A549 (cell line): ENCODE measurements around the gene RNF8. TPM values are rescaled to one million over a fixed set of nuclear protein-coding genes. Genes with fewer than 3 reads are reported as not detected.

ENCODE experiments used
- ATAC-seq, 2 experiments: fragments of 200-7000 bp in 1 of 2; fragments of >200 bp in 1 of 2; cut with Nextera tagmentation in 1 of 2; cut with Tn5 transposase in 1 of 2; 3 replicates each; pipeline versions ENCODE4 v1.8.0 to v1.9.1; 2018 to 2020; ENCODE audit warnings: mild to moderate bottlenecking in 1 of 2, moderate library complexity in 1 of 2
- CTCF ChIA-PET: fragments of 300-600 bp; sonication (Branson Sonifier 250); formaldehyde crosslinking; extraction: SDS; loops from one replicate; lab custom pipeline; 2021; ENCODE audit warnings: antibody characterized with exemption, inconsistent platforms; lab: Yijun Ruan, JAX
- POLR2A ChIA-PET: fragments of 350-600 bp; formaldehyde crosslinking; extraction: SDS; loops from one replicate; lab custom pipeline; 2021; ENCODE audit warnings: antibody characterized with exemption, inconsistent platforms; lab: Yijun Ruan, JAX
- DNase-seq, 2 experiments: peaks; one replicate each; pipeline versions ENCODE4 v3.0.0 to v3.0.0-alpha.2; 2011 to 2016; ENCODE audit warnings: low read depth in 1 of 2, low spot score in 1 of 2
- FAIRE-seq: peaks from 2 replicates; lab custom pipeline; 2011; peaks lifted over from hg19 to GRCh38; lab: Jason Lieb, UNC
- H3K27ac ChIP-seq, 2 experiments: fragments of >200 bp; sonication (Bioruptor Twin); formaldehyde crosslinking; 3 replicates each; pipeline ENCODE4 v1.5.1; 2016 to 2017
- H3K4me1 ChIP-seq: fragments of >200 bp; sonication (Bioruptor Twin); formaldehyde crosslinking; 3 replicates; pipeline ENCODE4 v1.6.1; 2016
- H3K4me2 ChIP-seq: fragments of >200 bp; sonication (Bioruptor Twin); formaldehyde crosslinking; 3 replicates; pipeline ENCODE4 v1.6.1; 2016
- H3K4me3 ChIP-seq: fragments of >200 bp; sonication (Bioruptor Twin); formaldehyde crosslinking; 3 replicates; pipeline ENCODE4 v1.5.1; 2016
- H3K9me3 ChIP-seq: fragments of >200 bp; sonication (Bioruptor Twin); formaldehyde crosslinking; 3 replicates; pipeline ENCODE4 v1.6.1; 2016
- CBX2 ChIP-seq: fragments of 200-600 bp; sonication (generic); IDR thresholded peaks from 2 replicates; pipeline ENCODE4 v1.6.1; 2016; ENCODE audit warnings: low read depth, mild to moderate bottlenecking, borderline replicate concordance
- CEBPB ChIP-seq, 2 experiments: fragments of >200 bp in 1 of 2; sonication (Bioruptor Twin) in 1 of 2; formaldehyde crosslinking in 1 of 2; IDR thresholded peaks; 2 replicates each; pipeline ENCODE4 v1.6.1; 2012 to 2016
- CHD2 ChIP-seq: fragments of 150-350 bp; IDR thresholded peaks from 2 replicates; pipeline ENCODE4 v1.6.1; 2014; ENCODE audit warnings: low read length; ENCODE audit not compliant: partially characterized antibody
- CHD4 ChIP-seq: fragments of 200-600 bp; sonication (generic); IDR thresholded peaks from 2 replicates; pipeline ENCODE4 v1.6.1; 2016; ENCODE audit warnings: antibody characterized with exemption, mild to moderate bottlenecking, borderline replicate concordance
- EHF ChIP-seq: fragments of 250-450 bp; sonication (Bioruptor Pico); IDR thresholded peaks from 2 replicates; pipeline ENCODE4 v1.5.0; 2020; ENCODE audit warnings: mild to moderate bottlenecking
- EP300 ChIP-seq, 2 experiments: fragments of >200 bp; sonication (Bioruptor Twin); formaldehyde crosslinking; IDR thresholded peaks; 2 replicates in 1 of 2; 3 replicates in 1 of 2; pipeline ENCODE4 v1.6.1; 2016 to 2017
- ESRRA ChIP-seq: fragments of 150-350 bp; IDR thresholded peaks from 2 replicates; pipeline ENCODE4 v1.6.1; 2014; ENCODE audit warnings: mild to moderate bottlenecking, low read length, borderline replicate concordance
- FOSL2 ChIP-seq, 2 experiments: fragments of 450-650 bp in 1 of 2; fragments of >200 bp in 1 of 2; sonication (Bioruptor Twin) in 1 of 2; formaldehyde crosslinking; IDR thresholded peaks; 2 replicates each; pipeline versions ENCODE4 v1.5.0 to v1.6.1; 2016 to 2020; ENCODE audit warnings: mild to moderate bottlenecking in 1 of 2, moderate library complexity in 1 of 2
- GATA3 ChIP-seq: IDR thresholded peaks from 2 replicates; pipeline ENCODE4 v1.6.1; 2012; ENCODE audit warnings: borderline replicate concordance
- HEYL ChIP-seq: fragments of 250-450 bp; sonication (Bioruptor Pico); IDR thresholded peaks from 2 replicates; pipeline ENCODE4 v1.8.0; 2021; ENCODE audit warnings: mild to moderate bottlenecking, moderate library complexity
- HOXB13 ChIP-seq: fragments of 250-450 bp; sonication (Bioruptor Pico); IDR thresholded peaks from 2 replicates; pipeline ENCODE4 v1.5.0; 2020; ENCODE audit warnings: low read depth, mild to moderate bottlenecking, moderate library complexity
- JUNB ChIP-seq: fragments of >200 bp; sonication (Bioruptor Twin); formaldehyde crosslinking; IDR thresholded peaks from 2 replicates; pipeline ENCODE4 v1.6.1; 2016
- KDM1A ChIP-seq: fragments of 200-600 bp; sonication (generic); IDR thresholded peaks from 2 replicates; pipeline ENCODE4 v1.6.1; 2016; ENCODE audit warnings: low read depth, mild to moderate bottlenecking
- NPAS2 ChIP-seq: fragments of 250-450 bp; sonication (Bioruptor Pico); IDR thresholded peaks from 2 replicates; pipeline ENCODE4 v1.8.0; 2022; ENCODE audit warnings: mild to moderate bottlenecking, moderate library complexity, borderline replicate concordance
- NR3C1 ChIP-seq: fragments of >200 bp; sonication (Bioruptor Twin); formaldehyde crosslinking; IDR thresholded peaks from 3 replicates; pipeline ENCODE4 v1.6.1; 2017
- RAD21 ChIP-seq, 2 experiments: fragments of >200 bp in 1 of 2; sonication (Bioruptor Twin) in 1 of 2; formaldehyde crosslinking in 1 of 2; IDR thresholded peaks in 1 of 2; conservative IDR thresholded peaks in 1 of 2; 2 replicates in 1 of 2; 3 replicates in 1 of 2; pipeline ENCODE4 v1.6.1; 2012 to 2018; ENCODE audit warnings: inconsistent platforms in 1 of 2
- RARB ChIP-seq: fragments of 250-450 bp; sonication (Bioruptor Pico); IDR thresholded peaks from 2 replicates; pipeline ENCODE4 v1.8.0; 2021; ENCODE audit warnings: mild to moderate bottlenecking, moderate library complexity
- SMC3 ChIP-seq: fragments of >200 bp; sonication (Bioruptor Twin); formaldehyde crosslinking; IDR thresholded peaks from 3 replicates; pipeline ENCODE4 v1.6.1; 2018; ENCODE audit warnings: inconsistent platforms
- TP53 ChIP-seq: fragments of 250-450 bp; sonication (Bioruptor Pico); IDR thresholded peaks from 2 replicates; pipeline ENCODE4 v1.5.0; 2021; ENCODE audit warnings: mild to moderate bottlenecking, moderate library complexity
- ZC3H11A ChIP-seq: fragments of 450-650 bp; IDR thresholded peaks from 2 replicates; pipeline ENCODE4 v1.6.1; 2014; ENCODE audit warnings: antibody characterized with exemption, mild to moderate bottlenecking
- WGBS: methylation state at CpG from one replicate; pipeline ENCODE4 v1.1.6; 2017; ENCODE audit errors: missing lambda C conversion rate; 5-methylcytosine and 5-hydroxymethylcytosine counted together
- polyA plus RNA-seq, 4 experiments: library from polyadenylated mRNA; depleted of rRNA in 3 of 4; stranded (reverse); fragments of >200 nt; fragmentation: RNase III in 1 of 4; extraction: RNeasy Plus Mini Kit Qiagen cat#74134 plus additional on column Dnase treatment in 1 of 4; gene quantifications; 2 replicates in 3 of 4; 3 replicates in 1 of 4; pipeline ENCODE4 v1.2.3, GENCODE V29; 2011 to 2017
- TF ChIP-seq, protein P1 (sequence below): fragments of >200 bp; sonication (Bioruptor Twin); formaldehyde crosslinking; IDR thresholded peaks from 3 replicates; pipeline ENCODE4 v1.6.1; 2016
- TF ChIP-seq, protein P2 (sequence below): fragments of 250-450 bp; sonication (Bioruptor Pico); IDR thresholded peaks from 2 replicates; pipeline ENCODE4 v1.5.0; 2020; ENCODE audit warnings: low read depth, mild to moderate bottlenecking, moderate library complexity
- TF ChIP-seq, protein P3 (sequence below): IDR thresholded peaks from 2 replicates; pipeline ENCODE4 v1.6.1; 2012

RNF8 gene
- polyA plus RNA-seq, 2 of the 4 experiments (the other 2 are of a cell fraction), result 21.4 to 22.0 TPM

DNA sequence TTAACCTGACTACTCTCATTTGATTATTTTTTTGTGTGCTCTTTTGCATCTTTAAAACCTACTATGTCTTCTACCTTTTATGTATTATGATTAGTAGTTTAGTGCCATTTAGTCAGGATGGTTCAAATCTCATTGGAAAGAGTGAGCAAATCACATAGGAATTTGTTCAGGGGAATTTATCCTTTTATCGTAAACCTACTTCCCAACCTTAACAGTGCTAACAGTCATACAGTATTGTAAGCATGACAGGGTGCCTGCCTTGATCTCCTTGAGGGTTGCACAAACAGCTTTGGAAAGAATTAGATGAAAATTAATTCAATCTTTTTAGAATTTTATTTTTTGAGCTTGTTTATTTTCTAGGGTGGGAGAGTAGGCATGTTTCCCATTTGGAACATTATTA lies 18.3 kb downstream of the RNF8 start (continued):
- no peak for TF ChIP-seq CHD4

DNA sequence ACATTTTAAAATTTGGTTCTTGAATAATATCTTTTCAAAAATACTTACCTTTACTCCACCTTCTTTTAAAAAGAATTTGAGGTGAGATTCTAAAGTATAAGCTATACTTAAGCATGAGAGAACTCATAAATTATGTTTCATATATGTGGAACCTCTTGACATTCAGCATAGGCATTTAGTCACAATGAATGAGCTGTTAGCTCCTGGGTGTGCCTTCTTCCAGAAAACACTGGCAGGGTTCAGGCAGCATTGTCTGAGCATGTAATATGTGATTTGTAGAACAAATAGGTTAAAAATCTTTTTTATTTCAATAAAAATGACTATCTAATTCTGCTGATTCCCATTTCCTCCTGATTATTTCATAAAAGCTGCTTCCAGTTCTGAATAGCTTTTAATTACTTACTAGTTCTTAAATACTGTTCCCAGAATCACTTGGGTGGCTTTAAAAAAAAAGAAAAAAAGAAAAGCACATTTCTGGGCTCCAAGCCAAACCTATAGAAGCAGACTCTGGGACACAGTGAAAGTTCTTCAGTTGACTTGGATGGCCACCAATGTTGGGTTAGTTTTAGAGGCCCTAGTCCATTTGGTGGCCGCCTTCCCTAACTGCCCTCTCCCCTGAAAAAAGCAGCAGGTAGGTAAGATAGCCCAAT lies 20.2 kb downstream of the RNF8 start:
- FAIRE-seq (no peak), ATAC-seq (no peak), DNase-seq (no peak)
- CTCF ChIA-PET, result interaction anchor here (1.5 kb wide), 1 partner anchor 165 kb away, joined by 5 read pairs; no protein-coding TSS in a partner anchor
- Histone ChIP-seq H3K4me2 (no peak overlapping the region), H3K27ac (no peak overlapping the region), H3K9me3 (no peaks in the 10 kb centered on the region)
- 94% methylated on average over 1 of the region's 1 CpG for WGBS
- POLR2A ChIA-PET, result no interaction called here
- TF ChIP-seq, protein P1, sequence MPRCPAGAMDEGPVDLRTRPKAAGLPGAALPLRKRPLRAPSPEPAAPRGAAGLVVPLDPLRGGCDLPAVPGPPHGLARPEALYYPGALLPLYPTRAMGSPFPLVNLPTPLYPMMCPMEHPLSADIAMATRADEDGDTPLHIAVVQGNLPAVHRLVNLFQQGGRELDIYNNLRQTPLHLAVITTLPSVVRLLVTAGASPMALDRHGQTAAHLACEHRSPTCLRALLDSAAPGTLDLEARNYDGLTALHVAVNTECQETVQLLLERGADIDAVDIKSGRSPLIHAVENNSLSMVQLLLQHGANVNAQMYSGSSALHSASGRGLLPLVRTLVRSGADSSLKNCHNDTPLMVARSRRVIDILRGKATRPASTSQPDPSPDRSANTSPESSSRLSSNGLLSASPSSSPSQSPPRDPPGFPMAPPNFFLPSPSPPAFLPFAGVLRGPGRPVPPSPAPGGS, result no peak
- no peak for TF ChIP-seq CHD2
- TF ChIP-seq RARB (CRISPR knock-in tag), result no peak
- TF ChIP-seq TP53 (CRISPR knock-in tag), result no peak
- TF ChIP-seq, protein P2, sequence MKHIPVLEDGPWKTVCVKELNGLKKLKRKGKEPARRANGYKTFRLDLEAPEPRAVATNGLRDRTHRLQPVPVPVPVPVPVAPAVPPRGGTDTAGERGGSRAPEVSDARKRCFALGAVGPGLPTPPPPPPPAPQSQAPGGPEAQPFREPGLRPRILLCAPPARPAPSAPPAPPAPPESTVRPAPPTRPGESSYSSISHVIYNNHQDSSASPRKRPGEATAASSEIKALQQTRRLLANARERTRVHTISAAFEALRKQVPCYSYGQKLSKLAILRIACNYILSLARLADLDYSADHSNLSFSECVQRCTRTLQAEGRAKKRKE (CRISPR knock-in tag), result no peak
- TF ChIP-seq, all 56 proteins: peak for 0
- peaks cover 7% of the 10 kb centered on the region; the same call in 1 of the 3 replicates for H3K4me1 ChIP-seq
- H3K4me3 ChIP-seq, result no peak overlapping the region

DNA sequence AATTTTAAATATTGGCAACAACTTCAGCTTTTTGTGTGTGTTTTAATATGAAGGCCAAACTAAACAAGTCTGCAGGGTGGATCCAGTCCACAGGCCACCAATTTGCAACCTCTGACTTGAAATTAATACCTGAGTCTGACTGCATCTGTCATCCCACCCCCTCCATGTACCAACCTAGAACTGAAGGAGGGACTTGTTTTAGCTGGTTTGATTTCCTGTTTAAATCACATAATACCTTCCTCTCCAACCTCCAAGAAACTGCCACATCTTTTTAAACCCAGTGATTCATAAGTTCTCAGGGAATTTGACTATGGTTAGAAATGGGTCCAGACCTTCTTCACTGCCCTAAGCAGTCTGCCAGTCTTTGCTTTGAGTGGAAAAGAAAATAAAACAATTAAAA lies 21.6 kb downstream of the RNF8 start:
- FAIRE-seq (no peak), DNase-seq (no peak)
- Histone ChIP-seq H3K4me2 (no peak overlapping the region), H3K27ac (no peak overlapping the region)
- CTCF ChIA-PET, result interaction anchor here (0.9 kb wide), 1 partner anchor 50 kb away, joined by 3 read pairs; no protein-coding TSS in a partner anchor
- POLR2A ChIA-PET, result no interaction called here
- no peak for TF ChIP-seq GATA3
- no peak for TF ChIP-seq ZC3H11A
- no peak for TF ChIP-seq EP300 (IDR thresholded peaks at IDR 0.05)
- no peak for TF ChIP-seq JUNB
- no peak for TF ChIP-seq RAD21 (conservative IDR thresholded peaks at IDR 0.05 in 1 of 2, IDR thresholded peaks at IDR 0.05 in 1 of 2)
- no peak for TF ChIP-seq HEYL (CRISPR knock-in tag)
- TF ChIP-seq CEBPB (IDR thresholded peaks at IDR 0.05), result no peak
- no peak for TF ChIP-seq ESRRA
- TF ChIP-seq HOXB13 (CRISPR knock-in tag), result no peak
- TF ChIP-seq CBX2, result no peak
- no peak for TF ChIP-seq EHF (CRISPR knock-in tag)
- no peak for TF ChIP-seq NPAS2 (CRISPR knock-in tag)
- TF ChIP-seq FOSL2 (IDR thresholded peaks at IDR 0.05), result no peak
- TF ChIP-seq FOSL2 (CRISPR knock-in tag; IDR thresholded peaks at IDR 0.05), result no peak
- no peak for TF ChIP-seq SMC3
- no peak for TF ChIP-seq KDM1A
- no peak for TF ChIP-seq NR3C1
- TF ChIP-seq, protein P3, sequence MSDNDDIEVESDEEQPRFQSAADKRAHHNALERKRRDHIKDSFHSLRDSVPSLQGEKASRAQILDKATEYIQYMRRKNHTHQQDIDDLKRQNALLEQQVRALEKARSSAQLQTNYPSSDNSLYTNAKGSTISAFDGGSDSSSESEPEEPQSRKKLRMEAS, result no peak
- TF ChIP-seq, all 56 proteins: peak for 0
- no peak overlapping the region for H3K4me3 ChIP-seq
- no peaks in the 10 kb centered on the region for H3K4me1 ChIP-seq
- H3K9me3 ChIP-seq, result no peaks in the 10 kb centered on the region
- no peak for ATAC-seq
